PC-3 (cell line): ENCODE data around the gene TRNP1. TPM values are rescaled to one million over a fixed set of nuclear protein-coding genes. Genes with fewer than 3 reads are reported as not detected.
"Not testable (repeated sequence)": the region's sequence is repeated elsewhere in the genome, so short reads cannot be mapped to it uniquely, and the experiment has no call there.

Source experiments
- ATAC-seq: fragments of 200-7000 bp; cut with Tn5 transposase; 2 replicates; pipeline ENCODE4 v1.9.1; 2020; ENCODE audit warnings: mild to moderate bottlenecking, moderate library complexity
- BruUV-seq: library from RNA; stranded (reverse); fragments of 400-500 nt; replicated peaks from 2 replicates; lab custom pipeline; 2021; lab: Mats Ljungman, UMichigan
- CTCF ChIA-PET: fragments of 300-600 bp; sonication (Branson Sonifier 250); formaldehyde crosslinking; loops from one replicate; lab custom pipeline; 2022; ENCODE audit warnings: antibody characterized with exemption; lab: Charles Lee
- POLR2A ChIA-PET: fragments of 300-600 bp; sonication (Branson Sonifier 250); formaldehyde crosslinking; loops from one replicate; lab custom pipeline; 2022; ENCODE audit warnings: antibody characterized with exemption; ENCODE audit not compliant: unreplicated experiment; lab: Charles Lee
- DNase-seq: peaks from one replicate; pipeline ENCODE4 v3.0.0-alpha.2; 2015
- H2AFZ ChIP-seq: fragments of 300-600 bp; sonication (generic); 2 replicates; pipeline ENCODE4 v1.6.0; 2016; ENCODE audit warnings: antibody characterized with exemption, low read length
- H3F3A ChIP-seq: fragments of 300-600 bp; sonication (generic); one replicate; pipeline ENCODE4 v1.6.0; 2017; ENCODE audit warnings: antibody characterized with exemption, low read length, control low read depth, mild to moderate bottlenecking; ENCODE audit not compliant: unreplicated experiment
- H3K27ac ChIP-seq: fragments of 300-600 bp; sonication (generic); 2 replicates; pipeline ENCODE4 v1.5.1; 2016; ENCODE audit warnings: mild to moderate bottlenecking, low read length
- H3K27me3 ChIP-seq: fragments of 300-600 bp; sonication (generic); 2 replicates; pipeline ENCODE4 v1.6.1; 2016; ENCODE audit warnings: low read length, mixed read lengths
- H3K36me3 ChIP-seq: fragments of 300-600 bp; sonication (generic); 2 replicates; pipeline ENCODE4 v1.6.1; 2016; ENCODE audit warnings: low read depth, mixed run types, low read length, mixed read lengths
- H3K4me1 ChIP-seq: fragments of 300-600 bp; sonication (generic); 2 replicates; pipeline ENCODE4 v1.5.1; 2016; ENCODE audit warnings: low read length; ENCODE audit not compliant: insufficient read depth
- H3K4me2 ChIP-seq: fragments of 300-600 bp; sonication (generic); 2 replicates; pipeline ENCODE4 v1.6.0; 2016; ENCODE audit warnings: low read length
- H3K4me3 ChIP-seq: fragments of 300-600 bp; sonication (generic); 2 replicates; pipeline ENCODE4 v1.5.1; 2016; ENCODE audit warnings: mild to moderate bottlenecking, low read length, mixed read lengths
- H3K79me2 ChIP-seq: fragments of 300-600 bp; sonication (generic); 2 replicates; pipeline ENCODE4 v1.6.1; 2017; ENCODE audit warnings: low read length, mixed read lengths
- H3K9ac ChIP-seq: fragments of 300-600 bp; sonication (generic); 2 replicates; pipeline ENCODE4 v1.6.0; 2016; ENCODE audit warnings: mild to moderate bottlenecking, low read length
- H3K9me2 ChIP-seq: fragments of 300-600 bp; sonication (generic); replicated peaks from 2 replicates; pipeline ENCODE4 v1.6.1; 2016; ENCODE audit warnings: mixed run types, low read length, mixed read lengths
- H3K9me3 ChIP-seq: fragments of 300-600 bp; sonication (generic); 2 replicates; pipeline ENCODE4 v1.6.1; 2016; ENCODE audit warnings: low read length, mixed read lengths
- H4K20me1 ChIP-seq: fragments of 300-600 bp; sonication (generic); 2 replicates; pipeline ENCODE4 v1.6.1; 2016; ENCODE audit warnings: low read length, mixed read lengths
- CTCF ChIP-seq: fragments of 300-600 bp; sonication (generic); conservative IDR thresholded peaks from 2 replicates; pipeline ENCODE4 v1.5.1; 2017; ENCODE audit warnings: antibody characterized with exemption, low read depth, mild to moderate bottlenecking, low read length
- EZH2 ChIP-seq: fragments of 300-600 bp; sonication (generic); IDR thresholded peaks from one replicate; pipeline ENCODE4 v1.6.1; 2017; ENCODE audit warnings: antibody characterized with exemption, mild to moderate bottlenecking, low read length; ENCODE audit not compliant: unreplicated experiment
- EZH2phosphoT487 ChIP-seq: fragments of 300-600 bp; sonication (generic); IDR thresholded peaks from 2 replicates; pipeline ENCODE4 v1.6.1; 2018; ENCODE audit warnings: mild to moderate bottlenecking, antibody characterized with exemption, low read length, borderline replicate concordance
- intact Hi-C: fragments of 100-400 bp; cut with micrococcal nuclease; formaldehyde crosslinking; loops from 2 replicates; pipeline ENCODE4 v1.9.0; 2023
- total RNA-seq: library from RNA; depleted of rRNA; stranded (reverse); fragments of >200 nt; gene quantifications from 2 replicates; pipeline ENCODE4 v1.2.3, GENCODE V29; 2014

The TRNP1 gene
- total RNA-seq, 1 experiment from 2014 or later, result 108 TPM

DNA sequence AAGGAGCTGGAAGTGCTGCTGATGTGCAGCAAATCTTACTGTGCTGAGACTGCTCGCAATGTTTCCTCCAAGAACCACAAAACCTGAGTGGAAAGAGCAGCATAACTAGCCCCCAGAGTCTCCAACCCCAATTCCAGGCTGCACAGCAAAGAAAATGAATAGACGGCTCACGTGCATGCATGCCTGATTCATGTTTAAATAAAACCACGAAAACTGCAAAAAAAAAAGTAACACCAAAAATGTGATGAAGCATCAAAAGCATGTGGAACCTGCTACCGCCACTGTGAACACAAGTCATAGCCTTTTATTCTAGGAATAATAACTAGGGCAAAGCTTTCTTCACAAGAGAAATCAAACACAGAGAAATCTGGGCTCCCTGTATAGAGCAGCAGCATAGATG is 9.6 kb upstream of the TRNP1 start:
- Histone ChIP-seq H2AFZ (no peak overlapping the region), H3K27ac (no peak overlapping the region), H3K4me1 (no peaks in the 10 kb centered on the region), H3K27me3 (no peaks in the 10 kb centered on the region), H3F3A (no peaks in the 10 kb centered on the region), H3K9me3 (no peaks in the 10 kb centered on the region), H3K9me2 (no peaks in the 10 kb centered on the region), H3K9ac (no peak overlapping the region), H4K20me1 (no peaks in the 10 kb centered on the region), H3K36me3 (no peaks in the 10 kb centered on the region), H3K4me2 (no peak overlapping the region), H3K4me3 (no peak overlapping the region), H3K79me2 (no peaks in the 10 kb centered on the region)
- ChIA-PET CTCF (no interaction called here), POLR2A (interaction anchor here (0.8 kb wide), 1 partner anchor 208 kb away, joined by 3 read pairs; no protein-coding TSS in a partner anchor)
- BruUV-seq, result no TSS peak
- DNase-seq (no peak), ATAC-seq (no peak)
- no peak for TF ChIP-seq EZH2
- TF ChIP-seq EZH2phosphoT487, result no peak
- TF ChIP-seq CTCF, result no peak
- intact Hi-C loops, result no loop called here

DNA sequence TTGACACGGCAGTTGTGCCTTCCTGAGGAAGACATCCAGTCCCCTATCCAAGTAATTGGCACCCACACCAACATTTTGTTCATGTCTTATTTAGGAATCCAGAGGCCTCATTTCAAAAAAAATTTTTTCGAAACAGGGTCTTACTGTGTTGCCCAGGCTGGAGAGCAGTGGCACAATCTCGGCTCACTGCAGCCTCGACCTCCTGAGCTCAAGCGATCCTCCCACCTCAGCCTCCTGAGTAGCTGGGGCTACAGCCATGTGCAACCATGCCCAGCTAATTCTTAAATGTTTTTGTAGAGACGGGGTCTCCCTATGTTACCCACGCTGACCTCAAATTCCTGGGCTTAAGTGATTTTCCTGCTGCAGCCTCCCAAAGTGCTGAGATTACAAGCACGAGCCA is 9.2 kb upstream of the TRNP1 start:
- TF ChIP-seq EZH2phosphoT487, result no peak
- no peak for TF ChIP-seq EZH2
- no peak for TF ChIP-seq CTCF

DNA sequence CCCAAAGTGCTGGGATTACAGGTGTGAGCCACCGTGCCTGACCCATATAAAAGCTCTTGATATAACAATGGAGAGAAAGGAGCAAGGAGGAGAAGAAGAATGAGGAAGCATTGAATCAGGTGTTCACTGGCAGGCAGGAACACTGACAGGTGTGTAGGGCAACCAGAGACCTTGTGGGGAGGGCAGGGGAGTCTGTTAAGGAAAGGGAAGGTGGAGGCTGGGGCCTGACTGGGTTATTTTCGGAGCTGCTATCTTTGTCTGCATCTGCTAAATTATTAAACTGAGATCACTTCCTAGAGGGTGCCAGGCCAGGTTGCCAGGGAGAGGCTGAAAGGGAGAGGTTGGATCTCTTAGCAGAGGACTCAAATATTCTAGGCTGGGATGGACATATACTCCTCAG is 6.8 kb upstream of the TRNP1 start:
- intact Hi-C loops, result no loop called here
- ChIA-PET CTCF (no interaction called here), POLR2A (no interaction called here)
- ATAC-seq (no peak), DNase-seq (peak; percentile 25)
- no peaks in the 10 kb centered on the region for H4K20me1 ChIP-seq
- peaks cover 4% of the 10 kb centered on the region for H3F3A ChIP-seq
- H3K4me3 ChIP-seq, result no peak overlapping the region
- no peak overlapping the region for H3K27ac ChIP-seq
- TF ChIP-seq EZH2 (no peak), EZH2phosphoT487 (no peak), CTCF (no peak)
- peaks cover 14% of the 10 kb centered on the region for H3K4me1 ChIP-seq
- no peaks in the 10 kb centered on the region for H3K9me2 ChIP-seq
- H3K27me3 ChIP-seq, result no peaks in the 10 kb centered on the region
- H3K9me3 ChIP-seq, result no peaks in the 10 kb centered on the region
- BruUV-seq, result no TSS peak
- H3K79me2 ChIP-seq, result no peaks in the 10 kb centered on the region
- H3K9ac ChIP-seq, result no peak overlapping the region
- H3K36me3 ChIP-seq, result no peaks in the 10 kb centered on the region
- no peak overlapping the region for H2AFZ ChIP-seq
- H3K4me2 ChIP-seq, result no peak overlapping the region

More for the DNA sequence above, 9.2 kb upstream of the TRNP1 start:
- intact Hi-C loops, result no loop called here
- ChIA-PET POLR2A (interaction anchor here (0.8 kb wide), 1 partner anchor 208 kb away, joined by 3 read pairs; no protein-coding TSS in a partner anchor), CTCF (no interaction called here)
- no peaks in the 10 kb centered on the region for H4K20me1 ChIP-seq
- no peak overlapping the region for H3K9ac ChIP-seq
- BruUV-seq, result no TSS peak
- H3K79me2 ChIP-seq, result no peaks in the 10 kb centered on the region
- no peaks in the 10 kb centered on the region for H3K9me3 ChIP-seq
- H2AFZ ChIP-seq, result no peak overlapping the region
- no peaks in the 10 kb centered on the region for H3K9me2 ChIP-seq
- H3K4me1 ChIP-seq, result no peaks in the 10 kb centered on the region
- no peaks in the 10 kb centered on the region for H3K27me3 ChIP-seq
- no peaks in the 10 kb centered on the region for H3K36me3 ChIP-seq
- DNase-seq (no peak), ATAC-seq (no peak)
- no peak overlapping the region for H3K4me3 ChIP-seq
- H3K27ac ChIP-seq, result no peak overlapping the region
- H3F3A ChIP-seq, result no peaks in the 10 kb centered on the region
- no peak overlapping the region for H3K4me2 ChIP-seq

DNA sequence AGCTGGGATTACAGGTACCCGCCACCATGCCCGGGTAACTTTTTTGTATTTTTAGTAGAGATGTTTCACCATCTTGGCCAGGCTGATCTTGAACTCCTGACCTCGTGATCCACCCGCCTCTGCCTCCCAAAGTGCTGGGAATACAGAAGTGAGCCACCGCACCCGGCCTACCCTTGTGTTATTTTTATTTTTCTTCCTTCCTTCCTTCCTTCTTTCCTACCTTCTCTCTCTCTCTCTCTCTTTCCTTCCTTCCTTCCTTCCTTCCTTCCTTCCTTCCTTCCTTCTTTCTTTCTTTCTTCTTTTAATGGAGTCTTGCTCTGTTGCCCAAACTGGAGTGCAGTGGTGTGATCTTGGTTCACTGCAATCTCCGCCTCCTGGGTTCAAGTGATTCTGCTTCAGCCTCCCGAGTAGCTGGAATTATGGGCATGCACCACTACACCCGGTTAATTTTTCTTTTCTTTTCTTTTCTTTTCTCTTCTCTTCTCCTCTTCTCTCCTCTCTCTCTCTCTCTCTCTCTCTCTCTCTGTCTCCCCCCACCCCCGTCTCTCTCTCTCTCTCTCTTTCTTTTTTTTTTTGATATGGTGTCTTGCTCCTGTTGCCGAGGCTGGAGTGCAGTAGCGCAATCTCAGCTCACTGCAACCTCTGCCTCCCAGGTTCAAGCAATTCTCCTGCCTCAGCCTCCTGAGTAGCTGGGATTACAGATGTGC is 3.9 kb upstream of the TRNP1 start:
- H3K27ac ChIP-seq, result peak overlapping the region; percentile 98; the same call in 1 of the 2 replicates
- BruUV-seq, DNase-seq, H3K9ac ChIP-seq, POLR2A ChIA-PET, H4K20me1 ChIP-seq, ATAC-seq, H3K9me2 ChIP-seq, H3F3A ChIP-seq, H3K4me3 ChIP-seq, CTCF ChIA-PET, H3K4me2 ChIP-seq, H2AFZ ChIP-seq, H3K9me3 ChIP-seq, H3K36me3 ChIP-seq, H3K27me3 ChIP-seq: not testable (repeated sequence)
- H3K79me2 ChIP-seq, result peaks cover 14% of the 10 kb centered on the region
- H3K4me1 ChIP-seq, result peaks cover 28% of the 10 kb centered on the region
- intact Hi-C loops, result loop anchor here (1.0 to 2.0 kb wide), 2 partner anchors 22 to 67 kb away; no protein-coding TSS in a partner anchor
